HL-60/S4 treated with retinoic acid at 250 ng/mL for 4 days and 3 days (cell line): ENCODE data around the gene LRRTM3.

Source experiments
- in situ Hi-C: fragments of 300-500 bp; cut with MboI; formaldehyde crosslinking; loops from 2 replicates; pipeline ENCODE4 v1.7.0; 2022; ENCODE audit warnings: low sequenced_read_pairs

Gene LRRTM3

DNA sequence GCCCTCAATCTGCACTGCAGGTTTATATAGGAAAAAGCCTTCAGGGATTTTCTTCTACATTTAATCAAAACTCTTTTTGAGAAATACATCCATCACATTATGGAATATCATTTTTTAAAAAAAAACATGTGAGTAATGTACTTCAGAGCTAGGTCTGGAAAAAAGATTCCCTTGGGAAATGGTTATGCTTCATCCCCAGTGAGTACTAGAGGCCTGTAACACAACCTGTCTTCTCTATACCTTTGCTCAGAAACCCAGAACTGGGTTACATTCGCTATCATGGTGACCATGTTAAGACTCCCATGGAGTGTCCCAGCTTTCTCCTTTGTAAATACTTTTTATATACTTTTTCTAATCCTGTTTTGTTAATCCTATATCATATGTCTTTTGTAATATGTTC, 186.9 kb downstream of the LRRTM3 start:
- in situ Hi-C loops: no loop called here

DNA sequence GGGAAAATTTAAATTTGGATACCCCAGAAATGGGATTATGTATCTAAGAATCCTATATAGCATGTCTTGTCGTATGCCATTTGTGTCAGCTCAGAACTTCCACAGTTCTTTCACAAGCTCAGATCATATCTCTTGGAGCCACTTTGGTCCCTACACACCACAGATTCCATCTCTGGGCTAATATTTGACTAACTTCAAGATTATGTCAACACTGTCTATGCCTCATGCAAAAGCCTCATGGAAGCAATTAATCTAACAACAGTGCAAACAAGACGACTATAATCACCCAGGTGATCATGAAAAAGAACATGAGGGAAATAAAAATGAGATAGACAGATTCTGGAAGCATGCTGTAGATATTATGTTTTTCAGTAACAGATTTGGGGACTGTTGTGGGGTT, 189.1 kb downstream of the LRRTM3 start:
- in situ Hi-C loops: no loop called here

GRCh38 chr10:67115972-67116371, 190.1 kb downstream of the LRRTM3 start:
- in situ Hi-C loops: no loop called here

GRCh38 chr10:67119651-67120050, 193.8 kb downstream of the LRRTM3 start:
- in situ Hi-C loops: no loop called here

- in situ Hi-C loops: no loop called here
These were observed 201.6 kb downstream of the LRRTM3 start for GRCh38 chr10:67127441-67127840.

DNA sequence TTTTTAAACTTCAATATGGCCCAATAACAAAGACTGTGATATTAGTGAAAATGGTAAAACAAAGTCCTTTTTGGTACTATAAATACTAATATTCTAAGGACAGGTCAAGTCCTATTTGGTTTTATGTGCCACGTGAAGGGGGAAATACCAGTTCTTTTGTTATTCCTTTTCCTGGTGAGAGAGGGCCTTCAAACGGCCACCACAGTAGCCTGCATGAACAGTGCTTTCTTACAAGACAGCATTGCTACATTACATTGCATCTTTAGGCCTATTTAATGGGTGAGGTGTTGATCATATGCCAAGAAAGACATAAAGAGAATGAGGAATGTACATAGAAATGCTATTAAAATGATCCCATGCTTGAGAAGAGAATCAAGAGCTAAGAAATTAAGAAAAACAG, 214.8 kb downstream of the LRRTM3 start:
- in situ Hi-C loops: no loop called here

GRCh38 chr10:67141300-67141699, 215.5 kb downstream of the LRRTM3 start:
- in situ Hi-C loops: no loop called here

DNA sequence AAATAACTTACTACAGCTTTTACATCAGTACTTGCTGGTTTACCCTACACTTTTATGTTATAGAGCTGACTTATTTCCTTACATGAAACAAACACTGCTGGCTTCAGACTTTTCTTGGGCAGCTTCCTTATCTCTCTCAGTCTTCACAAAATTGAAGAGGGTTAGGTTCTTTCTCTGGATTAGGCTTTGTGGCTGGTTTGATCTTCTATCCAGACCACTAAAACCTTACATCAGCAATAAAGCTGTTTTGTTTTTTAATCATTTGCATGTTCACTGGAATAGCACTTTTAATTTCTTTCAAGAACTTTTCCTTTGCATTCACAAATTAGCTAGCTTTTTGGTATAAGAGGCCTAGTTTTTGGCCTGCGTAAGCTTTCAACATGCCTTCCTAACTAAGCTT, 218.7 kb downstream of the LRRTM3 start:
- in situ Hi-C loops: no loop called here
